MCF 10A (cell line): ENCODE measurements around the gene PLEKHA6. TPM values are rescaled to one million over a fixed set of nuclear protein-coding genes. Genes with fewer than 3 reads are reported as not detected.

ENCODE experiments used
- BruUV-seq: library from RNA; stranded (reverse); fragments of 400-500 nt; replicated peaks from 2 replicates; lab custom pipeline; 2021; lab: Mats Ljungman, UMichigan
- CTCF ChIA-PET: fragments of 300-600 bp; sonication (Branson Sonifier 250); formaldehyde crosslinking; extraction: SDS; loops from one replicate; lab custom pipeline; 2021; ENCODE audit warnings: antibody characterized with exemption, inconsistent platforms; lab: Yijun Ruan, JAX
- POLR2A ChIA-PET: fragments of 300-600, 350-650 bp; sonication (Branson Sonifier 250); formaldehyde crosslinking; extraction: SDS; loops from one replicate; lab custom pipeline; 2020; ENCODE audit warnings: antibody characterized with exemption, inconsistent platforms; lab: Yijun Ruan, JAX
- DNase-seq: peaks from one replicate; pipeline ENCODE4 v3.0.0-alpha.2; 2018; ENCODE audit not compliant: unreplicated experiment
- H3K27ac Mint-ChIP-seq: one replicate; pipeline ENCODE4 v1.8.0; 2022; ENCODE audit warnings: mild to moderate bottlenecking, low read depth, mixed read lengths; ENCODE audit not compliant: unreplicated experiment
- H3K27me3 Mint-ChIP-seq: one replicate; pipeline ENCODE4 v1.8.0; 2022; ENCODE audit warnings: mixed read lengths; ENCODE audit not compliant: insufficient read depth, unreplicated experiment
- H3K36me3 Mint-ChIP-seq: one replicate; pipeline ENCODE4 v1.8.0; 2022; ENCODE audit warnings: mild to moderate bottlenecking, moderate library complexity, mixed read lengths; ENCODE audit not compliant: insufficient read depth, unreplicated experiment
- H3K4me1 Mint-ChIP-seq: one replicate; pipeline ENCODE4 v1.8.0; 2022; ENCODE audit warnings: mixed read lengths; ENCODE audit not compliant: insufficient read depth, unreplicated experiment
- H3K4me3 Mint-ChIP-seq: one replicate; pipeline ENCODE4 v1.8.0; 2022; ENCODE audit warnings: mild to moderate bottlenecking, moderate library complexity, mixed read lengths; ENCODE audit not compliant: unreplicated experiment
- H3K9me3 Mint-ChIP-seq: one replicate; pipeline ENCODE4 v1.8.0; 2022; ENCODE audit warnings: mixed read lengths; ENCODE audit not compliant: unreplicated experiment
- CTCF ChIP-seq: fragments of 200-600 bp; IDR thresholded peaks from one replicate; pipeline ENCODE4 v1.8.0; 2022; ENCODE audit warnings: antibody characterized with exemption, mild to moderate bottlenecking; ENCODE audit not compliant: unreplicated experiment
- intact Hi-C: fragments of 100-400 bp; cut with micrococcal nuclease; formaldehyde crosslinking; loops from 2 replicates; pipeline ENCODE4 v1.14.1; 2022
- total RNA-seq: library from RNA; stranded (reverse); gene quantifications from 2 replicates; pipeline ENCODE4 v1.2.3, GENCODE V29; 2022

The PLEKHA6 gene
- total RNA-seq, 1 experiment from 2014 or later: 75.9 TPM

- no peak overlapping the region for H3K4me3 Mint-ChIP-seq
- no peak for TF ChIP-seq CTCF
These were observed 167.0 kb downstream of the PLEKHA6 start for GRCh38 chr1:204192589-204193352.

GRCh38 chr1:204192046-204192445, 167.7 kb downstream of the PLEKHA6 start:
- peaks cover 58% of the 10 kb centered on the region for H3K27me3 Mint-ChIP-seq
- no TSS peak for BruUV-seq

More at GRCh38 chr1:204192589-204193352, 167.0 kb downstream of the PLEKHA6 start:
- Mint-ChIP-seq H3K27ac (no peak overlapping the region), H3K9me3 (peaks cover 7% of the 10 kb centered on the region), H3K36me3 (no peaks in the 10 kb centered on the region), H3K27me3 (peaks cover 51% of the 10 kb centered on the region), H3K4me1 (no peaks in the 10 kb centered on the region)
- POLR2A ChIA-PET: interaction anchor here (0.6 to 1.7 kb wide), 3 partner anchors 38 to 202 kb away, joined by 4 read pairs; no protein-coding TSS in a partner anchor
- CTCF ChIA-PET: interaction anchor here (0.6 to 6.5 kb wide), 10 partner anchors 12 to 566 kb away, joined by 3 to 68 read pairs (median 4); no protein-coding TSS in a partner anchor
- intact Hi-C loops: no loop called here
- peak; percentile 60 for DNase-seq
- no TSS peak for BruUV-seq

GRCh38 chr1:204191456-204191855, 168.3 kb downstream of the PLEKHA6 start:
- H3K9me3 Mint-ChIP-seq: peaks cover 7% of the 10 kb centered on the region
- intact Hi-C loops: no loop called here
- BruUV-seq: no TSS peak
- POLR2A ChIA-PET: interaction anchor here (0.9 to 1.5 kb wide), 5 partner anchors 16 to 117 kb away, joined by 3 to 5 read pairs (median 3); no protein-coding TSS in a partner anchor
- TF ChIP-seq CTCF: no peak
- no peak for DNase-seq
- peaks cover 64% of the 10 kb centered on the region for H3K27me3 Mint-ChIP-seq
- CTCF ChIA-PET: interaction anchor here (0.6 to 6.5 kb wide), 8 partner anchors 15 to 801 kb away, joined by 3 to 68 read pairs (median 4); no protein-coding TSS in a partner anchor
- H3K27ac Mint-ChIP-seq: no peak overlapping the region
- no peaks in the 10 kb centered on the region for H3K4me1 Mint-ChIP-seq
- H3K36me3 Mint-ChIP-seq: peaks cover 5% of the 10 kb centered on the region
- H3K4me3 Mint-ChIP-seq: no peak overlapping the region

More at GRCh38 chr1:204192046-204192445, 167.7 kb downstream of the PLEKHA6 start:
- ChIA-PET CTCF (interaction anchor here (0.6 to 6.5 kb wide), 10 partner anchors 15 to 565 kb away, joined by 3 to 68 read pairs (median 5); no protein-coding TSS in a partner anchor), POLR2A (interaction anchor here (0.7 to 1.7 kb wide), 3 partner anchors 38 to 1734 kb away, joined by 3 to 4 read pairs (median 4); no protein-coding TSS in a partner anchor)
- Mint-ChIP-seq H3K36me3 (peaks cover 5% of the 10 kb centered on the region), H3K27ac (no peak overlapping the region), H3K4me3 (no peak overlapping the region), H3K4me1 (no peaks in the 10 kb centered on the region), H3K9me3 (peaks cover 7% of the 10 kb centered on the region)
- no peak for TF ChIP-seq CTCF
- intact Hi-C loops: no loop called here
- no peak for DNase-seq
